ENCODE data around the gene MACROD1. TPM values are rescaled to one million over a fixed set of nuclear protein-coding genes. Genes with fewer than 3 reads are reported as not detected.

Gene MACROD1
- total RNA-seq, 1 donor from 2014 or later = 29.6 TPM

DNA sequence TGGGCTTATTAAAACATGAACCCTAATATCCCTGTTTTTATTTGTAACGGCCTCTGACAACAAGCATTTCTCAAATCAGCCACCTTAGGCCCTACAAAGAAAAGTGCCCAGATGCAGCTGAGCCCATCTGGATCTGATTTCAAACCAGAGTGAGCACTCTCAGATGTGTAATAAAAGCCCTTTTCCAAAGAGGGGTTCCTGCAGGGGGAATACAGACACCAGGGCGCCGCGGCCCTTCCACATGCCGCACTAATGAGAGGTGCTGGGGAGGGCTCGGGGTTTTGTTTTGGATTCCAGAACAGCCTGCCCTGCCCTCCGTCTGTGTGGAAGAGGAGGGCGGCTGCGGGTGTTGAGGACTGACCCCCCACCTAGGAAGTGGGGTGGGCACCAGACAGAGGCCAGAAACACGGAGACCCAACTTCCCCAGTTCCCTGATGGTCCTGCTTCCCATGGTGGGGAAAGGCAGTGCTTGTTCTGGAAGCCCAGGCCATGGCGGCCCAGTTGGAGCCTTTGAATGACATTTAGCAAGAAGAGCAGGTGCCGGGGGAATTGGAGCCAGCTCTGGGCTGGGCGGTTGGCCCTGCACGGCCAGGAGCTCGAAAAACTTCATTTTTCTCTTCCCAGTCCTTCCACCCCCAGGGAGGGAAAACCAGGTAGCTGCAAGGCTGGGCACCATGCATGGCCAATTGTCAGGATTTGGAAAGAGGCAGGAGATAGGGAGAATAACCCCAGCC lies 63.7 kb downstream of the MACROD1 start:
- DNase-seq (ENCODE audit: extremely low spot score, unreplicated experiment) = no peak
- no peaks in the 10 kb centered on the region for H3K9me3 Mint-ChIP-seq (ENCODE audit: unreplicated experiment)
- peaks cover 5% of the 10 kb centered on the region for H3K4me1 Mint-ChIP-seq (ENCODE audit: unreplicated experiment)
- no peak overlapping the region for H3K4me3 Mint-ChIP-seq (ENCODE audit: unreplicated experiment)
- H3K36me3 Mint-ChIP-seq (ENCODE audit: unreplicated experiment) = no peaks in the 10 kb centered on the region
- TF ChIP-seq, protein P1, sequence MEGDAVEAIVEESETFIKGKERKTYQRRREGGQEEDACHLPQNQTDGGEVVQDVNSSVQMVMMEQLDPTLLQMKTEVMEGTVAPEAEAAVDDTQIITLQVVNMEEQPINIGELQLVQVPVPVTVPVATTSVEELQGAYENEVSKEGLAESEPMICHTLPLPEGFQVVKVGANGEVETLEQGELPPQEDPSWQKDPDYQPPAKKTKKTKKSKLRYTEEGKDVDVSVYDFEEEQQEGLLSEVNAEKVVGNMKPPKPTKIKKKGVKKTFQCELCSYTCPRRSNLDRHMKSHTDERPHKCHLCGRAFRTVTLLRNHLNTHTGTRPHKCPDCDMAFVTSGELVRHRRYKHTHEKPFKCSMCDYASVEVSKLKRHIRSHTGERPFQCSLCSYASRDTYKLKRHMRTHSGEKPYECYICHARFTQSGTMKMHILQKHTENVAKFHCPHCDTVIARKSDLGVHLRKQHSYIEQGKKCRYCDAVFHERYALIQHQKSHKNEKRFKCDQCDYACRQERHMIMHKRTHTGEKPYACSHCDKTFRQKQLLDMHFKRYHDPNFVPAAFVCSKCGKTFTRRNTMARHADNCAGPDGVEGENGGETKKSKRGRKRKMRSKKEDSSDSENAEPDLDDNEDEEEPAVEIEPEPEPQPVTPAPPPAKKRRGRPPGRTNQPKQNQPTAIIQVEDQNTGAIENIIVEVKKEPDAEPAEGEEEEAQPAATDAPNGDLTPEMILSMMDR (IDR thresholded peaks at IDR 0.05) = no peak
- no peaks in the 10 kb centered on the region for H3K27me3 Mint-ChIP-seq (ENCODE audit: unreplicated experiment)
- no peak overlapping the region for H3K27ac Mint-ChIP-seq (ENCODE audit: unreplicated experiment)

DNA sequence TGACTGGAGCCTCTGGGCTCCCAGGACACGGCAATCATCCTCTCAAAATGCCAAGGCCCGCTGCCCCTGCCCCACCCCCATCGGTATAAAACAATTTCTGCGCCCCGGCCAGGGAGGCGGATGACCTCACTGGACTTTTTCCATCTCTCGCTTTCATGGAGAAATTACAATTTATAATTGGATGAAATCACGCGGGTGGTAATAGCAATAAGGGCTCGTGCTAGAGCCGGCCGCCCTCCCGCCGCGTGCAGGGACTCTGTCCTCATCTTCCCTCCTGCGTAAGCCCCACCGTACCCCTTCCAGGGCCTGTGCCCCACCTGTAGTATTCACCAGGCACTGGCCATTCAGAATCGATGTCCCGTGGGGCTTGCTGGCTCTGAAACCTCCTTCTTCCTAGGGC lies 64.5 kb downstream of the MACROD1 start:
- no peaks in the 10 kb centered on the region for H3K36me3 Mint-ChIP-seq (ENCODE audit: unreplicated experiment)
- H3K27ac Mint-ChIP-seq (ENCODE audit: unreplicated experiment) = no peak overlapping the region
- no peaks in the 10 kb centered on the region for H3K9me3 Mint-ChIP-seq (ENCODE audit: unreplicated experiment)

DNA sequence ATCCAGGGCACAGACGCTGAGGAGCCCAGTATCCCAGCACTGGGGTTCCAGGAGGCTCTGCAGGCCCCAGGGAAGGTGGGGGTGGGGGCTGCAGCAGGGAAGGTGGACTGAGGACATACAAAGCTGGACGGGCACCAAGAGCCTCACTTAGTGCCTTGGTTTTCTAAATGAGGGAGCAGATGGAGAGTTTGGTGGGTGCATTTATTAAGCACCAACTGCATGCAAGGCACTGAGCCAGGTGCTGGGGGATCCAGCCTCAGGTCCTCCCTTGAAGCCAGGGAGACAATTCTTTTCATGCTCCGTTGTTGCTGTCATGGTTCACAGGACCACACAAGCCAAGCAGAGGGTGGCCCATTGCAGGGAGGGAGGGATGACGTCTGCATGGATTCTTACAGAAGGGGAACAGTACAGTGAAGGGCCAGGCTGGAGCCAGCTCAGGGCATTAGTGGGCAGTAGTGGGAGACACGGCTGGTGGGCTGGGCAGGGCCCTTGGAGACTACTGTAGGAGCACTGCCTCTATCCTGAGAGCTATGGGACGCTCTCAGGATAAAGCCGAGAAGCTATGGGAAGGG lies 65.0 kb downstream of the MACROD1 start:
- Mint-ChIP-seq H3K27me3 (ENCODE audit: unreplicated experiment) (no peaks in the 10 kb centered on the region), H3K4me3 (ENCODE audit: unreplicated experiment) (no peak overlapping the region), H3K27ac (ENCODE audit: unreplicated experiment) (no peak overlapping the region), H3K4me1 (ENCODE audit: unreplicated experiment) (peaks cover 5% of the 10 kb centered on the region), H3K36me3 (ENCODE audit: unreplicated experiment) (no peaks in the 10 kb centered on the region), H3K9me3 (ENCODE audit: unreplicated experiment) (no peaks in the 10 kb centered on the region)
- TF ChIP-seq, protein P1 (IDR thresholded peaks at IDR 0.05) = no peak
- DNase-seq (ENCODE audit: extremely low spot score, unreplicated experiment) = no peak

More for the DNA sequence above, 64.5 kb downstream of the MACROD1 start:
- Mint-ChIP-seq H3K27me3 (ENCODE audit: unreplicated experiment) (no peaks in the 10 kb centered on the region), H3K4me3 (ENCODE audit: unreplicated experiment) (no peak overlapping the region), H3K4me1 (ENCODE audit: unreplicated experiment) (peaks cover 5% of the 10 kb centered on the region)
- TF ChIP-seq, protein P1 (IDR thresholded peaks at IDR 0.05) = no peak
- DNase-seq (ENCODE audit: extremely low spot score, unreplicated experiment) = no peak

- Mint-ChIP-seq H3K9me3 (ENCODE audit: unreplicated experiment) (no peaks in the 10 kb centered on the region), H3K36me3 (ENCODE audit: unreplicated experiment) (no peaks in the 10 kb centered on the region), H3K4me1 (ENCODE audit: unreplicated experiment) (peaks cover 8% of the 10 kb centered on the region), H3K4me3 (ENCODE audit: unreplicated experiment) (no peak overlapping the region), H3K27me3 (ENCODE audit: unreplicated experiment) (no peaks in the 10 kb centered on the region), H3K27ac (ENCODE audit: unreplicated experiment) (no peak overlapping the region)
- TF ChIP-seq, protein P1 (IDR thresholded peaks at IDR 0.05) = no peak
- DNase-seq (ENCODE audit: extremely low spot score, unreplicated experiment) = no peak
Measured at GRCh38 chr11:64100360-64100759, 65.6 kb downstream of the MACROD1 start.

DNA sequence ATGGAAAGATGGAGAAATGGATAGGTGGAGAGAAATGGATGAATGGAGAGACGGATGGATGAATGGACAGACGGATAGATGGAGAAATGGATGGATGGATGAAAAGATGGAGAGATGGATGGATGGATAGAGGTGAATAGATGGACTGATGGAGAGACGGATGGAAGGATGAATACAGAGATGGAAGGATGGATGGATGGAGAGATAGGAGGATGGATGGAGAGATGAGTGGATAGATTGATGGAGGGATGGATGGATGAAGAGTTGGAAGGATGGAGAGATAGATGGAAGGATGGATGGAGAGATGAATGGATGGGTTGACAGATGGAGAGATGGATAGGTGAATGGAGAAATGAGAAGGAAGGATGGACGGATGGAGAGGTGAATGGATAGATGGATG lies 66.5 kb downstream of the MACROD1 start:
- Mint-ChIP-seq H3K4me1 (ENCODE audit: unreplicated experiment) (peaks cover 17% of the 10 kb centered on the region), H3K4me3 (ENCODE audit: unreplicated experiment) (no peak overlapping the region)

More for the DNA sequence above, 66.5 kb downstream of the MACROD1 start:
- no peak overlapping the region for H3K27ac Mint-ChIP-seq (ENCODE audit: unreplicated experiment)
- no peaks in the 10 kb centered on the region for H3K27me3 Mint-ChIP-seq (ENCODE audit: unreplicated experiment)
- TF ChIP-seq, protein P1 (IDR thresholded peaks at IDR 0.05) = no peak
- no peak for DNase-seq (ENCODE audit: extremely low spot score, unreplicated experiment)
- no peaks in the 10 kb centered on the region for H3K9me3 Mint-ChIP-seq (ENCODE audit: unreplicated experiment)
- no peaks in the 10 kb centered on the region for H3K36me3 Mint-ChIP-seq (ENCODE audit: unreplicated experiment)

Measured in osteocyte (in vitro differentiated cells).